Ramos (cell line): ENCODE measurements around the gene THAP5.
"Not testable (repeated sequence)": the region's sequence is repeated elsewhere in the genome, so short reads cannot be mapped to it uniquely, and the experiment has no call there.

Experiments
- in situ Hi-C: fragments of 300-500 bp; cut with MboI; formaldehyde crosslinking; loops from one replicate; pipeline ENCODE4 v1.14.3; 2022; ENCODE audit warnings: low sequenced_read_pairs; ENCODE audit not compliant: unreplicated experiment

The THAP5 gene

GRCh38 chr7:108586274-108586710 is 16.8 kb upstream of the THAP5 start:
- in situ Hi-C loops = loop anchor here (10.0 kb wide), 1 partner anchor 401 kb away; no protein-coding TSS in a partner anchor

GRCh38 chr7:108585843-108586242 is 16.3 kb upstream of the THAP5 start:
- in situ Hi-C loops = loop anchor here (10.0 kb wide), 1 partner anchor 401 kb away; no protein-coding TSS in a partner anchor

- in situ Hi-C loops = loop anchor here (10.0 kb wide), 1 partner anchor 399 kb away; no protein-coding TSS in a partner anchor
Observed at GRCh38 chr7:108584211-108584610, 14.7 kb upstream of the THAP5 start.

- in situ Hi-C loops = loop anchor here (10.0 kb wide), 1 partner anchor 397 kb away; no protein-coding TSS in a partner anchor
Observed at GRCh38 chr7:108581655-108582491, 12.4 kb upstream of the THAP5 start.

GRCh38 chr7:108580298-108580697 is 10.8 kb upstream of the THAP5 start:
- in situ Hi-C loops = loop anchor here (10.0 kb wide), 1 partner anchor 395 kb away; no protein-coding TSS in a partner anchor

GRCh38 chr7:108578937-108579336 is 9.4 kb upstream of the THAP5 start:
- in situ Hi-C loops = no loop called here

- in situ Hi-C loops = no loop called here
Observed at GRCh38 chr7:108576116-108576515, 6.6 kb upstream of the THAP5 start.

GRCh38 chr7:108575156-108575555 is 5.7 kb upstream of the THAP5 start:
- in situ Hi-C loops = no loop called here

GRCh38 chr7:108572480-108572879 is 3.0 kb upstream of the THAP5 start:
- in situ Hi-C loops = no loop called here

GRCh38 chr7:108570146-108570755 is 745 bp upstream of the THAP5 start:
- in situ Hi-C loops = no loop called here

- in situ Hi-C loops = no loop called here
Observed at GRCh38 chr7:108568801-108569380, 615 bp downstream of the THAP5 start.

GRCh38 chr7:108565987-108566386 is 3.5 kb downstream of the THAP5 start:
- in situ Hi-C loops = no loop called here

GRCh38 chr7:108561047-108561619 is 8.4 kb downstream of the THAP5 start:
- in situ Hi-C loops = no loop called here

- in situ Hi-C loops = no loop called here
Observed at GRCh38 chr7:108559253-108559652, 10.3 kb downstream of the THAP5 start.

GRCh38 chr7:108557617-108558016 is 11.9 kb downstream of the THAP5 start:
- in situ Hi-C loops = no loop called here

GRCh38 chr7:108557191-108557590 is 12.3 kb downstream of the THAP5 start:
- in situ Hi-C loops = no loop called here

GRCh38 chr7:108556665-108557064 is 12.8 kb downstream of the THAP5 start:
- in situ Hi-C loops = not testable (repeated sequence)

GRCh38 chr7:108548141-108548896 is 21.2 kb downstream of the THAP5 start:
- in situ Hi-C loops = not testable (repeated sequence)

GRCh38 chr7:108541478-108541877 is 28.0 kb downstream of the THAP5 start:
- in situ Hi-C loops = no loop called here

GRCh38 chr7:108538685-108539084 is 30.8 kb downstream of the THAP5 start:
- in situ Hi-C loops = not testable (repeated sequence)
